Fibroblast of skin of right quadriceps (primary cell): ENCODE measurements around the gene TSPEAR.
"Not testable (repeated sequence)": the region's sequence is repeated elsewhere in the genome, so short reads cannot be mapped to it uniquely, and the experiment has no call there.

Experiments
- DNase-seq: peaks from one replicate; pipeline ENCODE4 v3.0.0-alpha.2; 2013

Gene TSPEAR

GRCh38 chr21:44601091-44601490, 110.3 kb downstream of the TSPEAR start:
- DNase-seq, result not testable (repeated sequence)

GRCh38 chr21:44600118-44600978, 111.0 kb downstream of the TSPEAR start, which contains the start of gene KRTAP10-7:
Gene KRTAP10-7 (plus strand): TSS chr21:44600597. CDS start chr21:44600622, 25 bp downstream.
- not testable (repeated sequence) for DNase-seq

GRCh38 chr21:44599264-44600029, 111.9 kb downstream of the TSPEAR start:
- DNase-seq, result no peak

- no peak for DNase-seq
Observed at GRCh38 chr21:44598061-44598460, 113.3 kb downstream of the TSPEAR start.

GRCh38 chr21:44596068-44596725, 115.2 kb downstream of the TSPEAR start:
- no peak for DNase-seq

GRCh38 chr21:44595524-44595923, 115.8 kb downstream of the TSPEAR start:
- no peak for DNase-seq

- DNase-seq, result no peak
Observed at GRCh38 chr21:44594406-44594916, 116.9 kb downstream of the TSPEAR start.

GRCh38 chr21:44593598-44594405, 117.6 kb downstream of the TSPEAR start:
- no peak for DNase-seq

GRCh38 chr21:44592446-44593311, 118.7 kb downstream of the TSPEAR start, which contains the start of gene KRTAP10-6:
Gene KRTAP10-6 (minus strand): TSS chr21:44592505. CDS start chr21:44592484, 21 bp downstream.
- no peak for DNase-seq

- DNase-seq, result not testable (repeated sequence)
Observed at GRCh38 chr21:44591801-44592130, 119.6 kb downstream of the TSPEAR start.

GRCh38 chr21:44590897-44591800, 120.2 kb downstream of the TSPEAR start:
- DNase-seq, result not testable (repeated sequence)

- DNase-seq, result no peak
Observed at GRCh38 chr21:44590311-44590721, 121.1 kb downstream of the TSPEAR start.

- DNase-seq, result no peak
Observed at GRCh38 chr21:44589586-44590305, 121.6 kb downstream of the TSPEAR start.

GRCh38 chr21:44589094-44589493, 122.3 kb downstream of the TSPEAR start:
- no peak for DNase-seq

GRCh38 chr21:44585892-44586291, 125.5 kb downstream of the TSPEAR start:
- DNase-seq, result no peak

GRCh38 chr21:44583800-44584147, 127.6 kb downstream of the TSPEAR start:
- DNase-seq, result no peak

- no peak for DNase-seq
Observed at GRCh38 chr21:44583089-44583799, 128.1 kb downstream of the TSPEAR start.

- no peak for DNase-seq
Observed at GRCh38 chr21:44582055-44582454, 129.3 kb downstream of the TSPEAR start.

- DNase-seq, result no peak
Observed at GRCh38 chr21:44581158-44581557, 130.2 kb downstream of the TSPEAR start.
